ENCODE measurements around the gene PTCH1. TPM values are rescaled to one million over a fixed set of nuclear protein-coding genes. Genes with fewer than 3 reads are reported as not detected.

PTCH1 gene
- total RNA-seq, 8 experiments from 2014 or later: 2.2 to 59.2 (median 20.8) TPM

DNA sequence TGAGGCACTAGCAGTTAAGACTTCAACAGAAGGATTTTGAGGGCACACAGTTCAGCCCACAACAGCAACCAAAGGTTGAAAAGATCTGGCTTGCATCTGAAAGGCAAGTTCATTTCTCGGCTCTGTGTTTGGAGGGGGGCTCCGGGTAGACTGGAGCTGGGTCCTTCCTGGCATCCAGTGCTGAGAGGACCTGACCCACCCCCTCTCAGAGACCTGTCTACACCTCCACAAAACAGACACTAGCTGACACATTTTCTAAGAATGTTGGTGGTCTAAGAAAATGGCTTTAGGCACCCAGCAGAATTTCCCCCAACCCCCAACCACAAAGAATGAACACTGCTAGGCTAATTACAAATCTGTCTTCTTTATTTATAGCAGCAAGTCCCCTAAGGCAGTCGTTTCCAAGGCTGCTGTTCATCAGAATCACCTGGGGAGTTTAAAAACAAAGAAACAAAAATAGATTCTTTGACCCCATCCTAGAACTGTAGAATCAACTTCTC lies 6.2 kb upstream of the PTCH1 start:
- WGBS, 10 experiments: 0 to 54% (median 0%) methylated on average over 1 to 3 of the region's 3 CpGs; no CpG with 5 or more reads in 3 of the 10 experiments
- H3K27ac ChIP-seq: no peak overlapping the region
- H3K4me3 ChIP-seq: no peak overlapping the region
- H3K4me1 ChIP-seq (replicated peaks in 1 of 2): peaks cover 4 to 7% of the 10 kb centered on the region in 2 donors
- in situ Hi-C loops (cut with MboI; ENCODE audit: low pct_unique_long_range_greater_than_20kb in 2 of 9, low sequenced_read_pairs in 9 of 9, unreplicated experiment in 9 of 9): loop anchor here in 4 of 9 experiments (25.0 kb wide), 2 partner anchors 364 to 689 kb away; partner anchors contain the start of gene ERCC6L2 (in 2 of the 4)
- no peak for ATAC-seq (replicated peaks in 6 of 8)

- no peak for ATAC-seq (replicated peaks in 6 of 8)
- 20 to 100% (median 83%) methylated on average over 1 to 3 of the region's 3 CpGs; no CpG with 5 or more reads in 3 of the 10 experiments for WGBS, 10 experiments
- H3K4me3 ChIP-seq: no peak overlapping the region
- H3K4me1 ChIP-seq (replicated peaks in 1 of 2): peaks cover 6 to 11% of the 10 kb centered on the region in 2 donors
- in situ Hi-C loops (cut with MboI; ENCODE audit: low pct_unique_long_range_greater_than_20kb in 2 of 9, low sequenced_read_pairs in 9 of 9, unreplicated experiment in 9 of 9): loop anchor here in 4 of 9 experiments (25.0 kb wide), 2 partner anchors 366 to 691 kb away; partner anchors contain the start of gene ERCC6L2 (in 2 of the 4)
- H3K27ac ChIP-seq: no peak overlapping the region
Measured at GRCh38 chr9:95521699-95522098, 4.9 kb upstream of the PTCH1 start.

DNA sequence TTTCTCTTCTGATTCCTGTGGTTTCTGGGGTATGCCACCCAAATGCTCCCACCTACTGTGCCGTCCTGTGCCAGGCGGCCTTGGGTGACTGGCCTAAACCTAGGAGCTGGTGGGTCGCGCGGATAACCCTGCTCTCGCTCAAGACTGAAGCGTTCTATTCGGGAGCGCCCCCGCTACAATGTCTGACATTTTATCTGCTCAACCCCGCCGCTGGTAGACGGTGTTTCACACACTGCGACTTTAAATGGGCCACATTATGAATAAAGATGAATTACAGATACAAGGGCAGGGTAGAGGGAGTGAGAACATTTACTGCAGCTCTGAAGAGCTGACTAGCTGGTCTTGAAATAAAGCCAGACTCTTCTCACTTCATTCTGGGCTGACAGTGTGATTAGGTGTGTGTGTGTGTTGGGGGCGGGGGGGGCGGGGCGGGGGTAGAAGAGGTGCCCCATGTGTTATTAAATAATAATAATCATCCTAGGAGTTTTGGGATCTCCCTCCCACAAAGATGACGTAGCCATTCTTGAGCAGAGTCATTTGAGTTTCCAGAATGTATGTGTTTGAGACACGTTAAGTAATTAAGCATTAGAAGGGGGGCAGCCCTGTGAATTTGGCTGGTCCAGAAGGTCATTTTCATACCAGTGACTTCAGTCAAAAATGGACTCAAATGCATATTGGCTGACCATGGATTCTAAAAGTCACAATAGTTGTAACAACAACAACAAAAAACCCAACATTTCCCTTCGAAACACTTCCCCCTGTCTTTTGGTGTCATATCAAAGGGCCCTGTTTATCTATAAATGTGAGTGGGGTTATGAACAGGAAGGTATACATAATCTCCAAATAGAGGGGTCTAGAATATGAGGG lies 1.0 kb upstream of the PTCH1 start:
- Histone ChIP-seq H3K27ac (peak overlapping the region; percentile 81 to 95), H3K4me1 (replicated peaks in 1 of 2) (peaks cover 13 to 16% of the 10 kb centered on the region in 2 donors), H3K4me3 (peak overlapping the region; percentile 58 to 92 (median 85))
- in situ Hi-C loops (cut with MboI; ENCODE audit: low pct_unique_long_range_greater_than_20kb in 2 of 9, low sequenced_read_pairs in 9 of 9, unreplicated experiment in 9 of 9): loop anchor here in 4 of 9 experiments (10.0 to 25.0 kb wide), 3 partner anchors 247 to 695 kb away; partner anchors contain the start of gene ERCC6L2 (in 2 of the 4)
- ATAC-seq (replicated peaks in 6 of 8): peak in 5 of 8 experiments; percentile 14 to 38 (median 30)
- 0 to 100% (median 76%) methylated on average over 1 to 4 of the region's 20 CpGs for WGBS, 10 experiments

- Histone ChIP-seq H3K27ac (peak overlapping the region; percentile 81 to 95), H3K4me1 (replicated peaks in 1 of 2) (peaks cover 16 to 18% of the 10 kb centered on the region in 2 donors), H3K4me3 (peak overlapping the region; percentile 58 to 92 (median 85))
- in situ Hi-C loops (cut with MboI; ENCODE audit: low pct_unique_long_range_greater_than_20kb in 2 of 9, low sequenced_read_pairs in 9 of 9, unreplicated experiment in 9 of 9): loop anchor here in 4 of 9 experiments (10.0 to 25.0 kb wide), 3 partner anchors 249 to 696 kb away; partner anchors contain the start of gene ERCC6L2 (in 2 of the 4)
- WGBS, 10 experiments: 0 to 7% (median 0%) methylated on average over 1 to 10 of the region's 69 CpGs; no CpG with 5 or more reads in 2 of the 10 experiments
- ATAC-seq (replicated peaks in 6 of 8): peak; percentile 9 to 64 (median 52)
Measured at GRCh38 chr9:95516221-95516733, 494 bp downstream of the PTCH1 start.

GRCh38 chr9:95515272-95516113 lies 1.3 kb downstream of the PTCH1 start:
- ATAC-seq (replicated peaks in 6 of 8): peak in 6 of 8 experiments; percentile 2 to 71 (median 67)
- WGBS, 10 experiments: 0 to 100% (median 19%) methylated on average over 1 to 11 of the region's 48 CpGs; no CpG with 5 or more reads in 2 of the 10 experiments
- Histone ChIP-seq H3K4me1 (replicated peaks in 1 of 2) (peaks cover 16 to 18% of the 10 kb centered on the region in 2 donors), H3K4me3 (peak overlapping the region; percentile 58 to 92 (median 85)), H3K27ac (peak overlapping the region; percentile 81 to 95)
- in situ Hi-C loops (cut with MboI; ENCODE audit: low pct_unique_long_range_greater_than_20kb in 2 of 9, low sequenced_read_pairs in 9 of 9, unreplicated experiment in 9 of 9): loop anchor here in 4 of 9 experiments (10.0 to 25.0 kb wide), 3 partner anchors 249 to 697 kb away; partner anchors contain the start of gene ERCC6L2 (in 2 of the 4)

- no peak for ATAC-seq (replicated peaks in 6 of 8)
- H3K4me1 ChIP-seq (replicated peaks in 1 of 2): peaks cover 16 to 18% of the 10 kb centered on the region in 2 donors
- WGBS, 10 experiments: 0 to 100% (median 40%) methylated on average over 3 to 5 of the region's 5 CpGs; no CpG with 5 or more reads in 2 of the 10 experiments
- peak overlapping the region; percentile 21 to 35 for H3K27ac ChIP-seq
- peak overlapping the region; percentile 58 to 92 (median 85) for H3K4me3 ChIP-seq
- in situ Hi-C loops (cut with MboI; ENCODE audit: low pct_unique_long_range_greater_than_20kb in 2 of 9, low sequenced_read_pairs in 9 of 9, unreplicated experiment in 9 of 9): loop anchor here in 4 of 9 experiments (10.0 to 25.0 kb wide), 3 partner anchors 250 to 698 kb away; partner anchors contain the start of gene ERCC6L2 (in 2 of the 4)
Measured at GRCh38 chr9:95514342-95514741, 2.4 kb downstream of the PTCH1 start.

DNA sequence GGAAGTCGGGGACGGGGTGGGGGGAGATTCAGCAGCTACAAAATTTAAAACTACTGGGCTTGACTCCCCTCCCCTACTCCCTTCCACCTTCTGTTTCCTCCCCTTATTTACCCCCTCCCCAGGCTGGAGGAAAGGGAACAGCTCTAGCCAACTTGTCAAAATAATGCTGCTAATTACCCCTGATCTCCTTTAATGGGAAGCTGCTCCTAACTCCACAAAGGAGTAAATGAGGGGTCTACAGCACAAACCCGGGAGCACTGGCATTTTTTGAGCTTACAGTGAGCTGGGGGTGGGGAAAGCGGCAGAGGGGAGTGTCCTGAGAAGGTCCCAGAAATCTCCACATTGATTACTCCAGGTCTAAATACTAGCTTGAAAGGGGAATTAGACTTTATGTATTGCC lies 3.1 kb downstream of the PTCH1 start:
- H3K27ac ChIP-seq: peak overlapping the region in 1 of 2 donors; percentile 35
- in situ Hi-C loops (cut with MboI; ENCODE audit: low pct_unique_long_range_greater_than_20kb in 2 of 9, low sequenced_read_pairs in 9 of 9, unreplicated experiment in 9 of 9): loop anchor here in 4 of 9 experiments (10.0 to 25.0 kb wide), 3 partner anchors 251 to 699 kb away; partner anchors contain the start of gene ERCC6L2 (in 2 of the 4)

DNA sequence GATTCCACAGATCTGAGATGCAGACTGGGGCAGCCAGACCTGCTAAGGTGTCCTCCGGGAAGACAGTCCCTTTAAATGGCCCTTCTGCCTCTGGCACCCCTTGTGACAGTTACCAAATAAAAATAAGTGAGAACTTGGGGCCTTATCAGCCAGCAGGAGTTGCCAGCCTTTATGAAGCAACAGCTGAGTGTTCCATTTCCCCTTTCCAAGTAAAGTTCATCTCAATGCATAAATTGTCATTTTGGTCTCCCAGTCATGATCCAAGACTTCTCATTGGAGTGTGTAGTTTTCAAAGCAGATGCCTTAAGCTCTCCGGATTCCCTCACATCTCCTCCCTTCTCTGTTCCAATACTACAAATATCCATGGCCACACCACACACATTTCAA lies 4.1 kb downstream of the PTCH1 start:
- H3K4me3 ChIP-seq: peak overlapping the region; percentile 77 to 92 (median 87)
- peaks cover 10% of the 10 kb centered on the region in 2 donors for H3K4me1 ChIP-seq (replicated peaks in 1 of 2)
- WGBS, 10 experiments: 0 to 100% (median 50%) methylated on average over 1 to 2 of the region's 2 CpGs; no CpG with 5 or more reads in 5 of the 10 experiments
- in situ Hi-C loops (cut with MboI; ENCODE audit: low pct_unique_long_range_greater_than_20kb in 2 of 9, low sequenced_read_pairs in 9 of 9, unreplicated experiment in 9 of 9): loop anchor here in 4 of 9 experiments (10.0 to 25.0 kb wide), 3 partner anchors 252 to 700 kb away; partner anchors contain the start of gene ERCC6L2 (in 2 of the 4)
- peak overlapping the region in 1 of 2 donors; percentile 94 for H3K27ac ChIP-seq
- ATAC-seq (replicated peaks in 6 of 8): no peak

More for the DNA sequence above, 3.1 kb downstream of the PTCH1 start:
- 0 to 100% (median 40%) methylated on average over 1 to 2 of the region's 4 CpGs; no CpG with 5 or more reads in 4 of the 10 experiments for WGBS, 10 experiments
- Histone ChIP-seq H3K4me3 (peak overlapping the region; percentile 58 to 92 (median 85)), H3K4me1 (replicated peaks in 1 of 2) (peaks cover 16 to 18% of the 10 kb centered on the region in 2 donors)
- no peak for ATAC-seq (replicated peaks in 6 of 8)

- WGBS, 10 experiments: 0 to 34% (median 1%) methylated on average over 1 to 22 of the region's 30 CpGs; no CpG with 5 or more reads in 1 of the 10 experiments
- no peak for ATAC-seq (replicated peaks in 6 of 8)
- in situ Hi-C loops (cut with MboI; ENCODE audit: low pct_unique_long_range_greater_than_20kb in 2 of 9, low sequenced_read_pairs in 9 of 9, unreplicated experiment in 9 of 9): loop anchor here in 4 of 9 experiments (10.0 to 25.0 kb wide), 3 partner anchors 253 to 700 kb away; partner anchors contain the start of gene ERCC6L2 (in 2 of the 4)
- peaks cover 7 to 10% of the 10 kb centered on the region in 2 donors for H3K4me1 ChIP-seq (replicated peaks in 1 of 2)
- H3K27ac ChIP-seq: peak overlapping the region; percentile 89 to 94
- peak overlapping the region; percentile 77 to 92 (median 87) for H3K4me3 ChIP-seq
Measured at GRCh38 chr9:95511952-95512708, 4.6 kb downstream of the PTCH1 start.

DNA sequence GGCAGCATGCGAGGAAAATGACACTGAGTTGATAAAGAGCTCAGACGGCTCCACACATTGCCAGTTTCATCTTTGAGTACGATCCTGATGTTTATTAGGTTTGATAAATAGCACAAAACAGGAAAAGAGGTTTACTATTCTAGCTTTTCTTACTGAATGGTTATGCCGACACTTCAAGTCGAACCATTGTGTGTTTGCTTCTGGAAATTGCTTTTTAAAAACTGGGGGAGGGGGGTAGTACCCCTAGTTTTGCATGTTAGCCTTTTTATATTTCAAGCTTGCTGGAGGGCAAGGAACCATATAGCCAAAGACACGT lies 5.2 kb downstream of the PTCH1 start:
- WGBS, 10 experiments: 0 to 17% (median 0%) methylated on average over 1 to 6 of the region's 6 CpGs; no CpG with 5 or more reads in 4 of the 10 experiments
- in situ Hi-C loops (cut with MboI; ENCODE audit: low pct_unique_long_range_greater_than_20kb in 2 of 9, low sequenced_read_pairs in 9 of 9, unreplicated experiment in 9 of 9): loop anchor here in 4 of 9 experiments (10.0 to 25.0 kb wide), 3 partner anchors 253 to 701 kb away; partner anchors contain the start of gene ERCC6L2 (in 2 of the 4)
- peak overlapping the region; percentile 77 to 92 (median 87) for H3K4me3 ChIP-seq
- H3K27ac ChIP-seq: peak overlapping the region; percentile 89 to 94
- H3K4me1 ChIP-seq (replicated peaks in 1 of 2): peaks cover 7 to 10% of the 10 kb centered on the region in 2 donors
- ATAC-seq (replicated peaks in 6 of 8): no peak
